Gastrocnemius medialis (tissue), 4 donors: ENCODE data around the gene STRBP.

Source experiments
- POLR2A ChIP-seq, 2 donors: fragments of 450-650 bp; IDR thresholded peaks; one replicate each; pipeline ENCODE4 v1.6.1; 2017; ENCODE audit warnings: antibody characterized with exemption in 2 of 2, mild to moderate bottlenecking in 2 of 2, moderate library complexity in 2 of 2
- TF ChIP-seq, protein P1 (sequence below), 5 experiments: fragments of 450-650 bp in 3 of 5; fragments of 200-600 bp in 2 of 5; sonication (generic) in 2 of 5; IDR thresholded peaks in 4 of 5; conservative IDR thresholded peaks in 1 of 5; 1 replicate in 4 of 5; 2 replicates in 1 of 5; pipeline ENCODE4 v1.5.1; 2016 to 2019; ENCODE audit warnings: antibody characterized with exemption in 5 of 5, mild to moderate bottlenecking in 3 of 5, moderate library complexity in 3 of 5

DNA sequence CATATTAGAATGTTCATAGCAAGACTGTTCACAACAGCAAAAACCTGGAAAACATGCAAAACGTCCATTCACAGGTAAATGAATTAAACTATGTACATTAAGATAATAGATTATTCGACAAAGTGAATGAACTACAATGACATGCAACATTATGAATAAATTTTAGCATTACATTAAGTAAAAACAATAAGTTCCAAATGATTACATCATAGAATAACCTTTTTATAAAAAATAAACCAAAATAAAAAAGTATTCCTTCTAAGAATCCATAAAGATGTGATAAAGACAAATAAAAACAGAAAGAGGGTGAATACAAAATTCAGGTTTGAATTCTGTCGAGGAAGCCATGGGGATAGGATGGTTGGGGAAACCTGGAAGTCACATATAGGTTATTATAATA, 57.3 kb downstream of the STRBP start:
- TF ChIP-seq, protein P1, sequence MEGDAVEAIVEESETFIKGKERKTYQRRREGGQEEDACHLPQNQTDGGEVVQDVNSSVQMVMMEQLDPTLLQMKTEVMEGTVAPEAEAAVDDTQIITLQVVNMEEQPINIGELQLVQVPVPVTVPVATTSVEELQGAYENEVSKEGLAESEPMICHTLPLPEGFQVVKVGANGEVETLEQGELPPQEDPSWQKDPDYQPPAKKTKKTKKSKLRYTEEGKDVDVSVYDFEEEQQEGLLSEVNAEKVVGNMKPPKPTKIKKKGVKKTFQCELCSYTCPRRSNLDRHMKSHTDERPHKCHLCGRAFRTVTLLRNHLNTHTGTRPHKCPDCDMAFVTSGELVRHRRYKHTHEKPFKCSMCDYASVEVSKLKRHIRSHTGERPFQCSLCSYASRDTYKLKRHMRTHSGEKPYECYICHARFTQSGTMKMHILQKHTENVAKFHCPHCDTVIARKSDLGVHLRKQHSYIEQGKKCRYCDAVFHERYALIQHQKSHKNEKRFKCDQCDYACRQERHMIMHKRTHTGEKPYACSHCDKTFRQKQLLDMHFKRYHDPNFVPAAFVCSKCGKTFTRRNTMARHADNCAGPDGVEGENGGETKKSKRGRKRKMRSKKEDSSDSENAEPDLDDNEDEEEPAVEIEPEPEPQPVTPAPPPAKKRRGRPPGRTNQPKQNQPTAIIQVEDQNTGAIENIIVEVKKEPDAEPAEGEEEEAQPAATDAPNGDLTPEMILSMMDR (IDR thresholded peaks at IDR 0.05 in 4 of 5, conservative IDR thresholded peaks at IDR 0.05 in 1 of 5) = no peak
- TF ChIP-seq POLR2A (IDR thresholded peaks at IDR 0.05) = no peak
